Prostate gland (tissue), 2 donors: ENCODE data around the gene ZNF518A.

ENCODE experiments used
- CTCF ChIP-seq, 4 experiments: fragments of 200-600 bp in 2 of 4; fragments of 450-650 bp in 2 of 4; sonication (generic) in 2 of 4; IDR thresholded peaks; 1 replicate in 3 of 4; 2 replicates in 1 of 4; pipeline ENCODE4 v1.5.1; 2016 to 2019; ENCODE audit warnings: antibody characterized with exemption in 4 of 4, mild to moderate bottlenecking in 2 of 4, moderate library complexity in 2 of 4
- POLR2A ChIP-seq: fragments of 450-650 bp; IDR thresholded peaks from one replicate; pipeline ENCODE4 v1.6.1; 2016; ENCODE audit warnings: antibody characterized with exemption, mild to moderate bottlenecking

GRCh38 chr10:96089670-96090462 is 40.2 kb upstream of the ZNF518A start:
- TF ChIP-seq CTCF (IDR thresholded peaks at IDR 0.05), result no peak
- no peak for TF ChIP-seq POLR2A
